H1 (cell line): ENCODE results near the gene MYPOP. TPM values are rescaled to one million over a fixed set of nuclear protein-coding genes. Genes with fewer than 3 reads are reported as not detected.

Source experiments
- CTCF ChIA-PET: fragments of 300-600 bp; sonication (Branson Sonifier 250); formaldehyde crosslinking; loops from one replicate; lab custom pipeline; 2021; ENCODE audit not compliant: partially characterized antibody; lab: Charles Lee
- POLR2A ChIA-PET: fragments of 300-600 bp; sonication (Branson Sonifier 250); formaldehyde crosslinking; loops from one replicate; lab custom pipeline; 2021; ENCODE audit warnings: inconsistent platforms; ENCODE audit not compliant: partially characterized antibody; lab: Charles Lee
- DNase-seq, 2 experiments: peaks; one replicate each; pipeline versions ENCODE4 v3.0.0 to v3.0.0-alpha.2; 2010 to 2022; ENCODE audit warnings: low spot score in 2 of 2, low read depth in 1 of 2, mixed read lengths in 1 of 2
- FAIRE-seq: peaks from 2 replicates; lab custom pipeline; 2011; peaks lifted over from hg19 to GRCh38; lab: Jason Lieb, UNC
- H2AFZ ChIP-seq: 2 replicates; pipeline ENCODE4 v1.8.1; 2012; ENCODE audit warnings: low read length, inconsistent platforms
- H2AK5ac ChIP-seq: 2 replicates; pipeline ENCODE4 v1.6.1; 2013; ENCODE audit warnings: low read depth, low read length
- H2BK120ac ChIP-seq: replicated peaks from 2 replicates; pipeline ENCODE3; 2013; ENCODE audit warnings: low read depth, low read length, inconsistent platforms
- H2BK12ac ChIP-seq: 2 replicates; pipeline ENCODE4 v1.6.1; 2013; ENCODE audit warnings: low read depth, low read length
- H2BK15ac ChIP-seq: 2 replicates; pipeline ENCODE4 v1.6.1; 2013; ENCODE audit warnings: low read length
- H2BK20ac ChIP-seq: 2 replicates; pipeline ENCODE4 v1.6.1; 2013; ENCODE audit warnings: low read length
- H2BK5ac ChIP-seq: 2 replicates; pipeline ENCODE4 v1.6.1; 2013; ENCODE audit warnings: low read depth, low read length
- H3K14ac ChIP-seq: 2 replicates; pipeline ENCODE4 v1.6.1; 2013; ENCODE audit warnings: inconsistent platforms; ENCODE audit not compliant: insufficient read length
- H3K18ac ChIP-seq: 2 replicates; pipeline ENCODE4 v1.6.1; 2013; ENCODE audit warnings: low read length; ENCODE audit errors: extremely low read depth
- H3K23ac ChIP-seq: 2 replicates; pipeline ENCODE4 v1.6.1; 2013; ENCODE audit warnings: inconsistent platforms; ENCODE audit not compliant: insufficient read length
- H3K23me2 ChIP-seq: 2 replicates; pipeline ENCODE4 v1.6.1; 2013; ENCODE audit warnings: low read depth, low read length
- H3K27ac ChIP-seq: 2 replicates; pipeline ENCODE4 v1.6.1; 2011; ENCODE audit warnings: low read depth, low read length, inconsistent platforms
- H3K27me3 ChIP-seq, 4 experiments: replicated peaks in 1 of 4; 1 replicate in 1 of 4; 2 replicates in 3 of 4; pipeline versions ENCODE4 v1.6.1 to v1.8.1; 2011 to 2013; ENCODE audit warnings: low read length in 3 of 4, mild to moderate bottlenecking in 3 of 4, inconsistent platforms in 2 of 4, mixed read lengths in 2 of 4, moderate library complexity in 1 of 4; ENCODE audit not compliant: control insufficient read depth in 3 of 4, insufficient read depth in 3 of 4; ENCODE audit errors: extremely low read depth in 1 of 4
- H3K36me3 ChIP-seq, 4 experiments: 2 replicates each; pipeline versions ENCODE4 v1.6.1 to v1.8.1; 2011 to 2013; ENCODE audit warnings: mild to moderate bottlenecking in 4 of 4, low read length in 3 of 4, moderate library complexity in 2 of 4, control low read depth in 1 of 4, inconsistent platforms in 1 of 4; ENCODE audit not compliant: insufficient read depth in 4 of 4, control insufficient read depth in 2 of 4
- H3K4ac ChIP-seq: replicated peaks from 2 replicates; pipeline ENCODE3; 2013; ENCODE audit warnings: low read length, low read depth, mixed read lengths, inconsistent platforms; ENCODE audit not compliant: insufficient read length
- H3K4me1 ChIP-seq, 4 experiments: replicated peaks in 1 of 4; 1 replicate in 1 of 4; 2 replicates in 3 of 4; pipeline versions ENCODE4 v1.6.1 to v1.8.1; 2011 to 2013; ENCODE audit warnings: low read length in 3 of 4, inconsistent platforms in 2 of 4, mixed read lengths in 1 of 4; ENCODE audit not compliant: insufficient read depth in 4 of 4, control insufficient read depth in 3 of 4
- H3K4me2 ChIP-seq, 2 experiments: 2 replicates each; pipeline versions ENCODE4 v1.6.1 to v1.8.1; 2011 to 2013; ENCODE audit warnings: low read depth in 2 of 2, low read length in 2 of 2, control low read depth in 1 of 2, inconsistent platforms in 1 of 2, mild to moderate bottlenecking in 1 of 2; ENCODE audit not compliant: insufficient read depth in 1 of 2
- H3K4me3 ChIP-seq, 4 experiments: fragments of 200-600, 300-600 bp in 1 of 4; sonication (generic), shearing (Covaris generic), sonication (Bioruptor Twin) in 1 of 4; 2 replicates each; pipeline versions ENCODE4 v1.5.1 to v1.8.1; 2011 to 2016; ENCODE audit warnings: low read length in 4 of 4, low read depth in 3 of 4, control low read depth in 2 of 4, inconsistent platforms in 2 of 4, mild to moderate bottlenecking in 2 of 4, mixed read lengths in 1 of 4, moderate library complexity in 1 of 4; ENCODE audit not compliant: insufficient read depth in 2 of 4; ENCODE audit errors: extremely low read depth in 1 of 4
- H3K56ac ChIP-seq: replicated peaks from 2 replicates; pipeline ENCODE3; 2013; ENCODE audit warnings: low read depth, mild to moderate bottlenecking, mixed read lengths, low read length, inconsistent platforms; ENCODE audit not compliant: insufficient read length
- H3K79me1 ChIP-seq: 2 replicates; pipeline ENCODE4 v1.6.1; 2013; ENCODE audit warnings: low read depth, low read length, control low read depth
- H3K79me2 ChIP-seq, 2 experiments: 2 replicates each; pipeline versions ENCODE4 v1.6.1 to v1.8.1; 2012 to 2013; ENCODE audit warnings: low read length in 2 of 2, mild to moderate bottlenecking in 2 of 2, inconsistent platforms in 1 of 2; ENCODE audit not compliant: insufficient read depth in 2 of 2, control insufficient read depth in 1 of 2
- H3K9ac ChIP-seq, 4 experiments: replicated peaks in 1 of 4; 1 replicate in 1 of 4; 2 replicates in 3 of 4; pipeline versions ENCODE4 v1.6.1 to v1.8.1; 2011 to 2013; ENCODE audit warnings: low read depth in 3 of 4, low read length in 3 of 4, control low read depth in 2 of 4, mild to moderate bottlenecking in 2 of 4, moderate library complexity in 2 of 4, inconsistent platforms in 1 of 4; ENCODE audit errors: extremely low read depth in 1 of 4
- H3K9me3 ChIP-seq, 2 experiments: 2 replicates each; pipeline versions ENCODE4 v1.6.1 to v1.8.1; 2012 to 2013; ENCODE audit warnings: mild to moderate bottlenecking in 2 of 2, moderate library complexity in 2 of 2, control low read depth in 1 of 2, inconsistent platforms in 1 of 2, low read depth in 1 of 2, low read length in 1 of 2, mixed read lengths in 1 of 2; ENCODE audit not compliant: insufficient read depth in 2 of 2
- H4K20me1 ChIP-seq, 2 experiments: replicated peaks in 1 of 2; 2 replicates each; pipeline versions ENCODE3 to v1.8.1; 2011 to 2013; ENCODE audit warnings: inconsistent platforms in 2 of 2, low read length in 2 of 2, mild to moderate bottlenecking in 1 of 2; ENCODE audit not compliant: insufficient read depth in 2 of 2, control insufficient read depth in 1 of 2
- H4K5ac ChIP-seq: 2 replicates; pipeline ENCODE4 v1.6.1; 2013; ENCODE audit warnings: low read length, low read depth, mixed read lengths, inconsistent platforms; ENCODE audit not compliant: insufficient read length
- H4K8ac ChIP-seq: 2 replicates; pipeline ENCODE4 v1.8.0; 2013; ENCODE audit warnings: mild to moderate bottlenecking, moderate library complexity, low read length, inconsistent platforms; ENCODE audit not compliant: insufficient read depth; ENCODE audit errors: extremely low read depth
- H4K91ac ChIP-seq: replicated peaks from 2 replicates; pipeline ENCODE3; 2013; ENCODE audit warnings: low read length, mixed read lengths, inconsistent platforms; ENCODE audit not compliant: insufficient read length
- CTCF ChIP-seq, 3 experiments: IDR thresholded peaks; 1 replicate in 2 of 3; 2 replicates in 1 of 3; pipeline versions ENCODE4 v1.5.1 to v1.6.1; 2011; ENCODE audit warnings: low read length in 3 of 3, mild to moderate bottlenecking in 3 of 3, inconsistent platforms in 2 of 3, low read depth in 1 of 3, moderate library complexity in 1 of 3; ENCODE audit not compliant: insufficient read depth in 1 of 3; ENCODE audit errors: control extremely low read depth in 1 of 3
- RAD21 ChIP-seq, 2 experiments: IDR thresholded peaks in 1 of 2; conservative IDR thresholded peaks in 1 of 2; 2 replicates each; pipeline ENCODE4 v1.6.1; 2011; ENCODE audit warnings: low read depth in 2 of 2, low read length in 2 of 2, improper control_type of control experiment in 1 of 2, inconsistent platforms in 1 of 2, mild to moderate bottlenecking in 1 of 2, moderate library complexity in 1 of 2
- SIN3A ChIP-seq, 2 experiments: IDR thresholded peaks in 1 of 2; conservative IDR thresholded peaks in 1 of 2; 2 replicates each; pipeline ENCODE4 v1.6.1; 2011 to 2012; ENCODE audit warnings: low read length in 2 of 2, improper control_type of control experiment in 1 of 2, low read depth in 1 of 2, mild to moderate bottlenecking in 1 of 2
- WGBS, 2 experiments: shearing (Covaris generic) in 1 of 2; methylation state at CpG; one replicate each; pipeline versions ENCODE4 v1.1.6 to v1.1.7; 2013 to 2015; ENCODE audit warnings: low lambda C conversion rate in 2 of 2, mixed read lengths in 2 of 2, inconsistent platforms in 1 of 2, low coverage in 1 of 2, missing lambda C conversion rate in 1 of 2; ENCODE audit not compliant: insufficient replicate concordance in 2 of 2, insufficient coverage in 1 of 2, insufficient read length in 1 of 2; ENCODE audit errors: extremely low coverage in 1 of 2, missing lambda C conversion rate in 1 of 2; 5-methylcytosine and 5-hydroxymethylcytosine counted together
- polyA plus RNA-seq, 7 experiments: library from polyadenylated mRNA; depleted of rRNA in 3 of 7; stranded (reverse) in 5 of 7; unstranded in 2 of 7; fragments of >200 nt in 5 of 7; fragments of 200-250 nt in 2 of 7; gene quantifications; 1 replicate in 5 of 7; 2 replicates in 1 of 7; 4 replicates in 1 of 7; pipeline versions ENCODE4 v1.2.1 to v1.2.3, GENCODE V29; 2011 to 2013; ENCODE audit warnings: missing spikeins in 2 of 7, mixed read lengths in 2 of 7
- total RNA-seq: library from RNA; stranded (reverse); fragmentation: NEBNext Ultra II Directional; extraction: Animal tissue kit (Norgen Biotek cat#: 25700); gene quantifications from 2 replicates; pipeline ENCODE4 v1.2.1, GENCODE V29; 2021

MYPOP gene
- total and polyA plus RNA-seq, 2 of the 8 experiments (the other 6 are each of a cell fraction or from before 2014, with no cell fraction given), result 3.2 to 11.1 TPM

GRCh38 chr19:45848922-45849321, 53.5 kb downstream of the MYPOP start:
- Histone ChIP-seq H2BK15ac (no peak overlapping the region), H2BK5ac (no peak overlapping the region), H2AK5ac (no peak overlapping the region), H3K27me3 (no peaks in the 10 kb centered on the region; a peak in 1 of 7 replicates), H3K9me3 (no peaks in the 10 kb centered on the region), H4K8ac (no peak overlapping the region), H3K56ac (no peak overlapping the region), H4K91ac (no peak overlapping the region), H3K79me1 (no peaks in the 10 kb centered on the region), H3K4me1 (no peaks in the 10 kb centered on the region), H3K4me3 (no peak overlapping the region), H3K4ac (no peak overlapping the region), H3K23me2 (no peaks in the 10 kb centered on the region), H3K23ac (no peak overlapping the region), H3K4me2 (no peak overlapping the region), H4K5ac (no peak overlapping the region), H3K9ac (no peak overlapping the region), H3K14ac (no peak overlapping the region), H2AFZ (no peak overlapping the region), H3K36me3 (peaks cover 40 to 77% (median 59%) of the 10 kb centered on the region in 4 experiments), H2BK12ac (no peak overlapping the region)
- CTCF ChIA-PET, result interaction anchor here (1.2 to 3.5 kb wide), 11 partner anchors 10 to 34 kb away, joined by 3 to 13 read pairs (median 6); partner anchors contain the start of genes FOXA3 and SYMPK
- DNase-seq (no peak), FAIRE-seq (no peak)
- TF ChIP-seq RAD21 (IDR thresholded peaks at IDR 0.05 in 1 of 2, conservative IDR thresholded peaks at IDR 0.05 in 1 of 2; ENCODE audit: low read depth in 2 of 2, low read length in 2 of 2) (0 out of 4 replicates have a peak, but pooled peaks of 1 of the 2 experiments have one; percentile 3), CTCF (IDR thresholded peaks at IDR 0.05; ENCODE audit: control extremely low read depth in 1 of 3, insufficient read depth in 1 of 3, low read depth in 1 of 3, low read length in 3 of 3) (peak in 2 of 3 experiments; percentile 12 to 28; a peak in 2 of 4 replicates), SIN3A (conservative IDR thresholded peaks at IDR 0.05 in 1 of 2, IDR thresholded peaks at IDR 0.05 in 1 of 2; ENCODE audit: low read depth in 1 of 2, low read length in 2 of 2) (no peak)
- TF ChIP-seq, all 59 proteins: peak for 2
- H2BK120ac ChIP-seq, result no peak overlapping the region
- no peak overlapping the region for H3K27ac ChIP-seq
- no peaks in the 10 kb centered on the region for H3K79me2 ChIP-seq
- POLR2A ChIA-PET, result no interaction called here
- H3K18ac ChIP-seq, result no peak overlapping the region
- 94% methylated on average over 4 of the region's 4 CpGs; no CpG with 5 or more reads in 1 of the 2 experiments for WGBS, 2 experiments
- peaks cover 3 to 19% of the 10 kb centered on the region in 2 experiments for H4K20me1 ChIP-seq
- no peak overlapping the region for H2BK20ac ChIP-seq
